GM18867 (cell line): ENCODE results near the gene ANXA5.
"Not testable (repeated sequence)": the region's sequence is repeated elsewhere in the genome, so short reads cannot be mapped to it uniquely, and the experiment has no call there.

Source experiments
- ATAC-seq: cut with Tn5 transposase; IDR thresholded peaks from one replicate; pipeline ENCODE4 v1.9.1; 2021; ENCODE audit warnings: mild to moderate bottlenecking, moderate library complexity; ENCODE audit not compliant: unreplicated experiment

Gene ANXA5

DNA sequence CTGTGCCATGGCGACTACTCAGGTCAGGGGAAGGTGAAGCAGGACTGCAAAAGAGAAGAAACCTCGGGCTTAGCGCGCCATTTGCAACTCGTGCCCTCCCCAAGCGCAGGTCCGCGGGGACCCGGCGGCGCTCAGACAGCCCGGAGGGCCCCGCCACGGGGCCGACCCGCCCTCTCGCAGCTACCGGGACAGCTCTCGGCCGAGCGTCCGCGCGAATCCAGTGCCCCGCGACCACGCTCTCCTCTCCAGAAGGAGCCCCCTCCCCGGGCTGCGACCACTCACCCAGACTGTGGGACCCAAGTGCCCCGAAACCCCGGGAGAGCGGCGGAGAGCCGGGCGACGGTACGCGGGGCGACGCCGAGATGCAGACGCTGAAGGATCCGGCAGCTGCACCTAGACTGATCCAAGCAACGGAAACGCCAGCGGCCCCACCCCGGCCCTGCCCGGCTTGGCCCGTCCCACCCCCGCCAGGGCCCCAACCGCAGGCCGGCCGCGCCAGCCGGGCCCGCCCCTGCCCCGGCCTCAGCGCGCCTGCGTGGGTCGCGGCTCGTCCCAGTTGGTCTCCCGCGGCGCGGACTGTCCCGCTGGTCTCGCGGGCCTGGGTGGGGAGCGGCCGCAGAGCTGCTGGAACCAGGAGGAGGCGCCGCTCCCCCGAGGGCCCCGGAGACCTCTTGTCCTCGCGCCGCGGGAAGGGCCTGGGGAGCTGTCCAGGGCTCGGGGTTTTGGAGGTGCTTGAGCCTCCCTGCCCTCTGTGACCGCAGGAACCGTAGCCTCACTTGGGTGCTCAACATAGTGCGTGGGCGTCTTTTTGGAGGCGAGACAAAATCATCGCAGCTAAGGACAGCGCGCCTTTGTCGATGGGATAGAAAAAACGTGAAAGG is at the start of gene ANXA5:
ANXA5 (minus strand) TSS at position 400 of the 881 bp plus-strand sequence; CDS start at position 9, 391 bp downstream.
- ATAC-seq, result peak; percentile 92

- ATAC-seq, result no peak
Observed at GRCh38 chr4:121742794-121743193, 46.0 kb upstream of the ANXA5 start.

- ATAC-seq, result no peak
Observed at GRCh38 chr4:121741751-121742150, 45.0 kb upstream of the ANXA5 start.

DNA sequence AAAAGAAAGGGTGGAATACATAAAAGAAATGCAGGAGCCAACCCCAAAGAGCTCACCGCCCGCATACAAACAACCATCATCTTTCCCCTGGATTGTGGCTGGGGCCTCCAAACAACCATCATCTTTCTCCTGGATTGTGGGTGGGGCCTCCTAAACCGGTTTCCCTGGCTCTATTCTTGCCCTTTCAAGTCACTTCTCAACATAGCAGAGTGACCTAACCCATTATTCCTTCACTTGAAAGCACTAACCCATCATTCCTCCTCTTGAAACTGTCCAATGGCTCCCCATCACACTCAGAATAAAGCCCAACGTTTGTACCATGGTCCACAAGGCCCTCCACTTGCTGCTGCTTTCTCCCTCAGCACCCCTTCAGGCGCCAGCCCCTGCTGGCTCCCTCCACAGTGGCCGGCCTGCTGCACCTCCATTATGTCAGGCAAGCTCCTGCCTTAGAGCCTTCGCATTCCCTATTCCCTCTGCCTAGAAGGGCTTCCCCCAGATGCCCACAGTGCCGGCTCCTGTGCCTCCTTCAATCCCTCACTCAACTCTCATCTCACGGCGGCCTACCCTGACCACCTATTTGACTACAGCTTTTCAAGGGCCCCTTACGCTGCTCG is 44.1 kb upstream of the ANXA5 start:
- no peak for ATAC-seq

- no peak for ATAC-seq
Observed at GRCh38 chr4:121739575-121739974, 42.8 kb upstream of the ANXA5 start.

- ATAC-seq, result no peak
Observed at GRCh38 chr4:121738780-121739535, 42.2 kb upstream of the ANXA5 start.

- no peak for ATAC-seq
Observed at GRCh38 chr4:121737846-121738554, 41.2 kb upstream of the ANXA5 start.

GRCh38 chr4:121736735-121737351 is 40.1 kb upstream of the ANXA5 start:
- peak; percentile 76 for ATAC-seq

- ATAC-seq, result no peak
Observed at GRCh38 chr4:121734571-121734970, 37.8 kb upstream of the ANXA5 start.

DNA sequence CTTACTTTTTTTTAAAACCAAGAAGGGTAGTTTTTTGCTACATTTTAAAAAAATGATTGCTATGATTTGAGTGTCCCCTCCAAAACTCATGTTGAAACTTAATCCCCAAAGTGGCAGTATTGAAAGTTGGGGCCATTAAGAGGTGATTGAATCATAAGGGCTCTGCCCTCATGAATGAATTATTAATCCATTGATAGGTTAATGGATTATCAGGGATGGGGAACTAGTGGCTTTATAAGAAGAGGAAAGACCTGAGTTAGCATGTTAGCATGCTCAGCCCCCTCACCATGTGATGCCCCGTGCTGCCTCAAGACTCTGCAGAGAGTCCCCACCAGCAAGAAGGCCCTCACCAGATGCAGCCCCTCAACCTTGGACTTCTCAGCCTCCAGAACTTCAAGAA is 37.2 kb upstream of the ANXA5 start:
- no peak for ATAC-seq

GRCh38 chr4:121729753-121730152 is 33.0 kb upstream of the ANXA5 start:
- ATAC-seq, result not testable (repeated sequence)

DNA sequence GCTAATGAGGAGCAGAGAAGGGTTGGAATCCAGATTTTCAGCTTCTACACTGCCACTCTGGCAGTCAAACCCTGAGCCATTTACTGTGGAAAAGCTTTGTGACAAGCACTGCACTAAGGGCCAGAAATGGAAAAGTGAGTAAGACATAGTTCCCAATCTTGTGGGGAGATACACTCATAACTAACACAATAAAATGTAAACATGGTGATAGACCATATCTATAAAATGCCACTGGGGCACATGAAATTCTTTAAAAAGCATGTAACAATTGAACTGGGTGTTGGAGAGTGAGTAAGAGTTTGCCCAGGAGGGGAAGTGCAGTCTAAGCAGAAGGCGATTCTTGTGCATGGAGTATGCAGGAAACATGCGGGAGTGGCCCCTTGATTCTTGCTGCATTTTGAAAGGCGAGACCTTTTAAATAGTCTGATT is 32.0 kb upstream of the ANXA5 start:
- ATAC-seq, result no peak

GRCh38 chr4:121728066-121728465 is 31.3 kb upstream of the ANXA5 start:
- no peak for ATAC-seq

DNA sequence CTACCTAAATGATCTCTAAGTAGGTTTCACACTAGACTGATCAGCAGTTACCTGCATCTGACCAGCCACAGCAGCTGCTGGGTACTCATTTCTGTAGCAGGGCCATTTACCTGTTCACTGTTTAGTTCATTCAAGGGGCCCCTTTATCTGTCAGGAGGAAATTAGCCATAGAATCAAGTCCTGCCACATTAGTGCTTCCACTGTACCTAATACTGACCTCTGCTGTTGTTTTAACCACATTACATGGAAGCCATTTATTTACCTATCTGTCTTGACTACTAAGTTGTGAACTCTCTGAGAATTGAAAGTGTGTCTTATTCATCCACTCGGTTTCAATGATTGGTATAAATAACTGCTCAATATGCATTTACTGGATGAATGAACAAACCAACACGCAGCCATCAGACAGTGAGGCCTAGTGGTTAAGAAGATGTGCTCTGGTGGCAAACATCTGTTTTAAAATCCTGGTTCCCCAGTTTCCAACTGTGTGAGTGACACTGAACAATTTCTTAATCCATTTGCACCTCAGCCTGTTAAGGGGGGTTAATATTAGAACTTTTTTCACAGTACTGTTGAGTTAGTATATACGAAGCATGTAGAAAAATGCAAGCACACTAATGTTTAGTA is 30.0 kb upstream of the ANXA5 start:
- peak; percentile 98 for ATAC-seq

DNA sequence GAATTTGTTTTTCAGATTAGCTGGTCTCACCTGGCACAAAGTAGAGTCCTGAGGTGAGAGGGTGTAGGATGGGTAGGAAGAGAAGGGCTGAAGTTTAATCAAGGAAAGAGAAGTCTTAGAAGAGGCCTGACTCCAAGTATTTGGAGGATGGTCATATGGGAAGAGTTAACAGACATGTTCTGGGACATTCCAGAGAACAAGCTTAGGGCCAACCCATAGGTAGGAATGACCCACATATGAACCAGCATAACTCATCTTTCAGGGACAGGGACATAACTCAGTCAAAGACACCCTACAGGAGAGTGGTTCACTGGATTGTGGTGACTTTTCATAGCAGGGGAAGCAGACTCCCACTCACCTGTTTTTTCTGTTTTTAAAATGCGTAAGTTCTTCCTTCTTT is 27.9 kb upstream of the ANXA5 start:
- ATAC-seq, result no peak

DNA sequence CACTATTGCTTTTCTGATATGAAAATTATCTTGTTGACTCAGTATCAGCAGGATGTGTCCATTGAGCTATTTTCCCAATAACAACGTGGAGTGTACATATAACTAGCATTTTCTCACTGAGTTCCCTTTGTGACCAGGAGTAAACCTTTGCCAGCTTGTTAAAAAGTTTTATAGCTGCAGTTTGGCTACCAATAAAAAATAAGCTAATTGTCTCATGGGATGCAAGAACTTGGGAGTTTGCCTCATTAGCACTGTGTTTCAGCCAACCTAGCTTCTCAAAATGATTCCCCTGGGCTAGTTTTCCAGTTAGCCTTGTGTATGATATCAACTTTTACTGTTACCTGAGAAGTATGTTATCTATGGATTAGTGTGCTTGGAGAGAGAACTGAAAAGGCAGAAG is 24.9 kb upstream of the ANXA5 start:
- no peak for ATAC-seq

DNA sequence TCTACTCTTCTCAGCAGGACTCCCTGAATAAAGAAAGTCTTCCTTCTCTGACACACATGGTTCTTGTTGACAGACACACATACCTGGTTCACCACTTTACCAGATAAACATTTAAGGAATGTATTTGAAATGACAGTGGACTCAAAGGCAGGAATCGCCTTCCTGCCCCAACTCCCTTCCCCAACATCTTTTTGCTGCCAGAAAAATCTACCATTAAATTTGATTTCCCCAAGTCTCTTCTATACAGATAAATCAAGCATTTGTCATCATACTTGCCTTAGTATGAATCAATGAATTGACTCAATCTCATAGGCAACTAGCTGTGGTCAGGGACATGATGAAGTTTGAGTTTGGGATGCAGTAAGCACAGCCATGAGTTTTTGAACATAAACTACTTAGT is 23.3 kb upstream of the ANXA5 start:
- ATAC-seq, result no peak

- ATAC-seq, result no peak
Observed at GRCh38 chr4:121717680-121718237, 21.0 kb upstream of the ANXA5 start.

DNA sequence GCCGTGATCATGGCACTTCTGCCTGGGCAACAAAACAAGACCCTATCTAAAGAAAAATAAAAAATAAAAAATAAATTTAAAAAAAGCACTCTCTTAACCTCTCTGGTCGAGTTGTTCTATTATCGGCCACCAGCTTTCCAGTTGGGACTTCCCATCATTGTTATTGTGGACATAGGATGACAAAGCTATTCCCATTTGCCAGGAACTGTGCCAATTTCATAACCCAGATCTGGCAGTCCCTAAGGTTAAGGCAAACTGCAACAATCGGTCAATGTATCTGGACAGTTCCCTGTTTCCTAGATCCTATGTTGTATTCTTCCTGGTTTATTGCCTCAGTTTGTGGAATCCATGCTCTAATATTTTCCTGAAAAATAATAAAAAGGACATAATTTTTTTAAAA is 17.8 kb upstream of the ANXA5 start:
- ATAC-seq, result no peak

DNA sequence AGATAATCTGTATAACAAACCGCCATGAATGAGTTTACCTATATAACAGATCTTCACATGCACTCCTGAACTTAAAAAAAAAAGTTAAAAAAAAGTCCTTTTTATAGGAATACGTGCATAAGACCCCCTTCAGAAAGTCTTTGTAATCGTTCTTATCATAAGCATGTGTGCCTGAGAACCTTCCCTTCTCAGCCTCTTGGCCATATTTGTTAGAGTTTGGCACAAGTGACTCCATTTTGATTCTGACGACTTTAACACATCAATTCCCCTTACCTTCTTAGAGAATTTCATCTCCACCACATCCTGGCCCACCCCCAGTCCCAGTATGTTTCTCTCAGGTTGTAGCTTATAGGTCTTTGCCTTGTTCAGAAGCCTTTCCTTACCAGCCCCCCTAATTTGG is 16.0 kb upstream of the ANXA5 start:
- no peak for ATAC-seq
